Stimulated activated CD4-positive, alpha-beta T cell treated with anti-CD3 and anti-CD28 coated beads, TNF-alpha, amount 100 ng/mL, for 1 hour (primary cell): ENCODE data around the gene SLC25A14.
"Not testable (repeated sequence)": the region's sequence is repeated elsewhere in the genome, so short reads cannot be mapped to it uniquely, and the experiment has no call there.

Experiments
- DNase-seq, 3 donors: peaks; one replicate each; pipeline ENCODE4 v3.0.0-alpha.2; 2020; ENCODE audit warnings: low read depth in 3 of 3, low spot score in 1 of 3

SLC25A14 gene, protein sequence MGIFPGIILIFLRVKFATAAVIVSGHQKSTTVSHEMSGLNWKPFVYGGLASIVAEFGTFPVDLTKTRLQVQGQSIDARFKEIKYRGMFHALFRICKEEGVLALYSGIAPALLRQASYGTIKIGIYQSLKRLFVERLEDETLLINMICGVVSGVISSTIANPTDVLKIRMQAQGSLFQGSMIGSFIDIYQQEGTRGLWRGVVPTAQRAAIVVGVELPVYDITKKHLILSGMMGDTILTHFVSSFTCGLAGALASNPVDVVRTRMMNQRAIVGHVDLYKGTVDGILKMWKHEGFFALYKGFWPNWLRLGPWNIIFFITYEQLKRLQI

DNA sequence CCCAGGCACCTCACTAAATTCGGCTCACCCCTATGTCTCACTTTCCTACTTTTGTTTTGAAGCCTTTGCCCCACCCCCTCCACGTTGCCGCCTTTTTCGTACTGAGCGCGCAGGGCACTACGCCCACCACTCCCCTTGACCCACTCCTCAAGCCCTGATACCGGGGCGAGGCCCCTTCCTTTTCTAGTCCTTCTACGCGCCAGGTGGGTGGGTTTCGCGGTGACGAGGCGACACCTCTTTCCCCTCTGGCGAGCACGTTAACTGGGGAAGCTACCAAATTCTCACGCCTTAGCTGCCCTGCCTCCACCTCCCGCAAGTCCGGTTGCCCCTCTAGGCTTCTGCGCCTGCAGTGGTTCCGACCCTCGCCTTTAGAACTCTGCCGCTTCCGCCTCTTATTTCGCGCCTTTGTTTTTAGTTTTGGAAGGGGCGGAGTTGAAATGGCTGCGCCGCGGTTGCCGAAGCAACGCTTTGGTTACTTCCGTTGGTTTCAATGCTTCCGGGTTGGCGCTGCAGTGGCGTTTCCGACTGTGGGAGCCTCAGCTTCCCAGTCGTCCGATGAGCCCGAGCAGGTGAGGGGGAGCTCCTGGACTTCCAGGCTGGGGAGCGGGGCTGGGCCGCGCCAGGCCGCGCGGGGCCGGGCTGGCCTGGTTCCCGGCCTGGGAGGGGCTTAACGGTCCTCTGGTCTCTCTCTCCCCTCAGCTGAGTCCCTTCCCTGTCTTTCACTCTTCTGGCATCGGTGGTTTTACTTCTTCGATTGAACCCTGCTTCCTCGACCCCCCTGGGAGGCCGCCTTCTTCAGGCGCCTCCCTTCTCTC is at the start of gene SLC25A14:
TSS of gene SLC25A14 (plus strand) at position 512 of the 815 bp plus-strand sequence. CDS start 360 bp downstream, outside the sequence.
- peak; percentile 9 to 39 (median 29) for DNase-seq

DNA sequence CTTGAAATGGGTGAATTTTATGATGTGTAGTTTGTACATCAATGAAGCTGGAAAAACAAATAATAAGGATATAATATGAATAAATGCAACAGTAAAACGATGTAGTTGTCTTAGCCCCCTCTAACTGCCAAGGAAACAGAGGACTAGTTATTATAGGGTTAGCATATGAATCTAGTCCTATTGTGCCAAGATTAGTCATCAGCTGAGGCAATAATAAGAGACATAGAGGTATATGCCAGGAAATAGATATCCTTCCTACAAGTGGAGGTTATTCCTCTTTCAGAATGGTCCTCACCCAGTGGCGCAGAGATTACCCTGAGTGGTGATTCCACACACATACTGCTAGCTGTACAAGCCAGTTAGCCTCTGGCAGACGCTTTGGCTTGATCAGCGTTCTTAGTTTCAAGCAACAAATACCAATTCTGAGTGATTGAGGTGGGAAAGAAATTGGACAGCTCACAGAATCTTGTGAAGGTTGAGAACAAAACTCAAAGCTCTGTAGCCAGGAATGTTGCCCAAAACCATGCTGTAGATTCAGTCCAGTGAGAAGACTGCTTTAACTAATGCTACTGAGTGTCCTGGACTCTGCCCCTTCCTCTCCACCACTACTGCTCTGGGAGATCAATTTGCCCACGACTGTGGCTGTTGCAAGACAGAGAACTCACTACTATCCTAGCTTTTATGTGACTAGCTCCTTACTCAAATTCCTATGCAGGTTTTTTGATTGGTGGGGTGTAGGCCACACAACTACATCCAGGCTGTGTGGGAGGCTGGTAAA is 44.0 kb upstream of the SLC25A14 start:
- DNase-seq, result no peak

DNA sequence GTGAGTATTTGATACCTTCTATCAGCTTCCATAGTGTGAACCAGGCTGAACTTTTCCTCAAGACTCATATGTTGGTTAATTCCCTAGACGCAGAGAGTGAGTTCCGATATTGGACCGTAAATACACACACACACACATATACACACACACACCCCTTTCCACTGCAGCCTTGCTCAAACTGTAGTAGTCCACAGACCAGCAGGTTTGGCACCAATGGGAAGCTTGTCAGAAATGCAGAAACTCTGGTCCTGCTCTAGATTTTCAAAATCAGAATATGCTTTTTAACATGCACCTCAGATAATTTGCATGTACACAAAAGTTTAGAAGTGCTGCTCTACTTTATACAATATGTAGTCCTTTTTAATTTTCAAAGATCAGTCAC is 43.4 kb upstream of the SLC25A14 start:
- DNase-seq, result no peak

DNA sequence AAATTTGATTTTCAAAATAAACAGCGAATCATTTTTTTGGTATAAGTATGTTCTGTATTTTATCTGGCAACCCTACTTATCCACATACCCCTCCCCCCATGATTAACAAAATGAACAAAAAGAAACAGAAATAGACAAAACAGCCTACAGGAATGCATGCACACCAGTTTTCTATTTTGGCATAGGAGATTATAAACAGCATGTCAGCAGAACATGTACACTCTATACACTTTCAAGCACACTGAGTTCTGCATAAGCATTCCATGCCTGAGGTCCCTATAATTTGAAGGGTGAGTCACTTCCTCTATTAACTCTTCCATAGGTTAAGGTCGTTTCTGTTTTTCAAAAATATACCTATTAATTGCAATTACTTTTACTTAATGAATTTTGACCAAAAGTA is 43.0 kb upstream of the SLC25A14 start:
- DNase-seq, result no peak

DNA sequence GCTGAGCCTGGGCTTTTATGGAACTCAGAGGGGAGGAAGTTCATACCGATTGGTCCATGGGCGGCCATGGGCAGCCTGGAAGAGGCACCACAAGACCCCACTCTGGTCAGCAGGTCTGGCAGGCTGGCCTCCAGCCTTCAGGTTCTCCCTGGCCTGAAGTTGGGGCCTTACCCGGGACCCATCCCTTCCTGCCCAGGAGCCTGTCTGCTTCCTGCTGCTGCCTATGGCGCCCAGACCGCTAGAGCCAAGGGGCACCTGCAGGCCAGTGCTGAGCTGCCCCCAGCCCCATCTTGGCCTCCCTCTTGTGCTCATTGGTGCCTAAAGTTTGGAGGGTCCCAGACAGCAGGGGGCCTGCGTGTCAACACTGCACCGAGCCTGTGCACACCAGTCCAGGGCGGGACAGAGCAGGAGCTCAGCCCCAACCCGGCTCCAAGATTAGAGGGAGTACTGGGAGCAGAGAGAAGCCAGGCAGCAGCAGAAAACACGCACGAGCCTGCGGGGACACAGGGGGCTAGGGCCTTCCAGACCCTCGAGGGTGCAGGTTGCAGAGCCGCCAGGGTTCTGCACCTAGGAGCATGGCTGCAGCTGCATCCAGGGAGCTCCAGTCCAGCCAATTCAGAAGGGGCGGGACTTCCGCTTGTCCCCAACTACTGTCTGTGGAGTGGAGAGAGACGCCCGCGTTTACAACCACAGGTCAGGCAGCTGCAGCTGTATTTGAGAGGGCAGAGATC is 40.3 kb upstream of the SLC25A14 start:
- no peak for DNase-seq

DNA sequence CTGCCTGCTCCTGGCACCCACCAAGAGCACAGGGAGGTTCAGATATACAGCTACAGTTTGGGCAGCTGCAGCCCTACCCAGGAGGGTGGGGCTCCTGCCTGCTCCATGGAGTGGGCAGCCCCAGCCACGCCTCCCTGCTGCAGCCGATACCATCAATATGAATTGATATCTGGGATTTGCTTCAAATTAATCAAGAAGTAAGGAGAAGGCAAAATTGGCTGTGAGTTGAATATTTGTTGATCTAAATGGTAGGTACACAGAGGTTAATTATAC is 39.8 kb upstream of the SLC25A14 start:
- no peak for DNase-seq

DNA sequence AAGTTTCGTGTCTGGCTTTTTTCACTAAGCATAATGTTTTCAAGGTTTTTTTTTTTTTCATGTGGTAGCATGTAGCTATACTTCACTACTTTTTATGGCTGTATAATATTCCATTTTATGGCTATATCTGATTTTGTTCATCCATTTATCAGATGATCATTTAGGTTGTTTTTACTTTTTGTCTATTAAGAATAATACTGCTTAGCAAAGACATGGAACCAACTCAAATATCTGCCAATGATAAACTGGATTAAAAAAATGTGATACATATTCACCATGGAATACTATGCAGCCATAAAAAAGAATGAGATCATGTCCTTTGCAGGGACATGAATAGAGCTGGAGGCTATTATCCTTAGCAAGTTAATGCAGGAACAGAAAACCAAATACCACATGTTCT is 38.3 kb upstream of the SLC25A14 start:
- DNase-seq, result no peak

DNA sequence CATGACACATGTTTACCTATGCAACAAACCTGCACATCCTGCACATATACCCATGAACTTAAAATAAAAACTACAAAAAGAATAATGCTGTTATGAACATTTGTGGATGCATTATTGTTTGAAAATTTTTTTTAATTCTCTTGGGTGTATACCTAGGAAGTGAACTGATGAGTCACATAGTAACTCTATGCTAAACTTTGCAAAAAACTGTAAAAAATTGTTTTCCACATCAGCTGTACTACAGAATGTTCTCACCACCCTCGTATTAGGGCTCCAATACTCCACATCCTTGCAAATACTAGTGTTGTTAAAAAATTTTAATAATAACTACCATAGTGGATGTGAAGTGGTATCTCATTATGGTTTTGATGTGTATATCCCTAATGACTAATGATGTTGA is 37.7 kb upstream of the SLC25A14 start:
- DNase-seq, result no peak

DNA sequence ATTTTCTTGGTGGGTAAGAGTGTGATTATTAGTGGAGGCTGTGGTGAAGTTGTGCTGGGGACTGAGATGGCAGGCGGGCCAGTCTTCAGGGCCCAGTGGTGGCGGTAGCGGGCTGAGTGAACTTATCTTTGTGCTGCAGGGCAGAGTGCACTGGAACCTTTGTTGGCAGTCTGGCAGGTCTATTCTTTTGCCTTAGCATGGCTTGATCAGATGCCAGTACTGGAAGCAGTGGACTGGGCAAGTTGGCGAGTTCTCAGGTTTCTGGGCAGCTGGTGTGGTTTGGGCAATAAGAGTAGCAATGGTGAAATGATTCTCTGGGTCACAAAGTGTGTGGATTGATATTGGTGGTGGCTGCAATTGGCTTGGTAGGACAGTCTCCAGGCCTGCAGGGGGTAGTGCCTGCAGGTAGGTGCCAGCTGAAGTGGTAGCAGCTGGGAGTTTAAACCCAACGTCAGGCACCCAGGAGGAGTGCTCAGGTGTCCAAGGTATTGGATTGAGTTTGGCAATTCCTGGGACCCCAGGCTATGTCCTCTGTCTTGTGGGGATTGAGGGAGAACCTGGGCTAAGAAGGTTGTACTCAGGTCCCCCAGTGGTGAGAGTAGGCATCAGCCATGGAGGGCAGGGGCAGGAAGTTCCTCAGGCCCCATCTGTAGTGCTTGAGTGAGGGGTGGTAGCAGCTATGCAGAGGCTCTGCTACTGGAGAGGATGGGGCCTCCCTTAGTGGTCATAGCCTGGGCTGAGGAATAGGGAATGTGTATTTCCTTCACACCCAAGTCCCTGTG is 34.9 kb upstream of the SLC25A14 start:
- no peak for DNase-seq

DNA sequence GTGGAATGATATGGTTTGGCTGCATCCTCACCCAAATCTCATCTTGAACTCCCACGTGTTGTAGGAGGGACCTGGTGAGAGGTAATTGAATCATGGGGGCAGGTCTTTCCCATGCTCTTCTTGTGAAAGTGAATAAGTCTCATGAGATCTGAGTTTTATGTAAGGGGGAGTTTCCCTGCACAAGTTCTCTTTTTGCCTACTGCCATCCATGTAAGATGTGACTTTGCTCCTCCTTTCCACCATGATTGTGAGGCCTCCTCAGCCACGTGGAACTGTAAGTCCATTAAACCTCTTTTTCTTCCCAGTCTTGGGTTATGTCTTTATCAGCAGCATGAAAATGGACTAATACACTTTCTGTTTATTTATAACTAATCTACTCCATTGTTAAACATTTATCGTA is 19.8 kb upstream of the SLC25A14 start:
- DNase-seq, result not testable (repeated sequence)

DNA sequence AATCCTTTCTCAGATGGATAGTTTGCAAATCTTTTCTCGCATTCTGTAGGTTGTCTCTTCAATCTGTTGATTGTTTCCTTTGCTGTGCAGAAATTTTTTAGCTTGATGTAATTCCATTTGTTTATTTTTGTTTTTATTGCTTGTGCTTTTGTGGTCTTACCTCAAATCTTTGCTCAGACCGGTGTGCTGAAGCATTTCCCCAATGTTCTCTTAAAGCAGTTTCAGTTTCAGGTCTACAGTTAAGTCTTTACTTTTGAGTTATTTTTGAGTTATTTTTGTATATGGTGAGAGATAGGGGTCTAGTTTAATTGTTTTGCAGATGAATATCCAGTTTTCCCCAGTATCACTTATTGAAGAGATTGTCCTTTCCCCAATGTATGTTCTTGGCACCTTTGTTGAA is 18.2 kb upstream of the SLC25A14 start:
- no peak for DNase-seq

DNA sequence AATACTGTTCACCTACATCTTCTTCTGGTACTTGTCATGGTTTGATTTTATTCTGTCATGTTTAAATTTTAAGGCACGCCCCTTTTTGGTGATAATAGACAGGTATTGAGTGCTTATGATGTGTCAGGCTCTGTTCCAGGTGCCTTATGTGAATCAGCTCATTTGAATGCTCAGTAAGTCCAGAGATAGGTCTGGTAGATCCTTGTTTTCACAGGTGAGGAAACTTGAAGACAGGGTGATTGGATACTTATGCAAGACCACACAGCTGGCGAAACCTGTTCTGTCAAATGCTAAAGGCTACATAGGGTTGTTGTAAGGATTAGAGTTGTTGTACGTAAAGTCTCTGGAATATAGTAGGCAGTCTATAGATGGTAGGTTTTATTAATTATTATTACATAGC is 9.6 kb upstream of the SLC25A14 start:
- no peak for DNase-seq

DNA sequence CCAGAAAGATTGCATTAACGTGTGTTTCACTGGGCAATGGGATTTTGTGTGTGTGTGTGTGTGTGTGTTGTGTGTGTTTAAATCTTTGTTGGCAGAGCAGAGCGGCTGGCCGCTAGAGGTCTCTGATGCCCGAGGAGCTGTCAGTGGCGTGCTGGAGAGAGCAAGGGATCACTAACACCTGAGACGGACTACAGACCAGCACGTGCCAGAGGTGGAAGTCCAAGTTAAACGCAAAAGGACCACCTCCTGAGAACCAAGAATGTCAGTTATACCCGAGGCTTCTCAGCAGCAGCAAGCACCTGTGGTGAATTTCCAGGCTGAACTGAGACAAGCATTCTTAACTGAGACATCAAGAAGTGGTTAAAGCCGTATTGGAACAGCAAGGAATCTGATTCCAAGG is 9.0 kb upstream of the SLC25A14 start:
- DNase-seq, result peak in 1 of 3 donors; percentile 5

DNA sequence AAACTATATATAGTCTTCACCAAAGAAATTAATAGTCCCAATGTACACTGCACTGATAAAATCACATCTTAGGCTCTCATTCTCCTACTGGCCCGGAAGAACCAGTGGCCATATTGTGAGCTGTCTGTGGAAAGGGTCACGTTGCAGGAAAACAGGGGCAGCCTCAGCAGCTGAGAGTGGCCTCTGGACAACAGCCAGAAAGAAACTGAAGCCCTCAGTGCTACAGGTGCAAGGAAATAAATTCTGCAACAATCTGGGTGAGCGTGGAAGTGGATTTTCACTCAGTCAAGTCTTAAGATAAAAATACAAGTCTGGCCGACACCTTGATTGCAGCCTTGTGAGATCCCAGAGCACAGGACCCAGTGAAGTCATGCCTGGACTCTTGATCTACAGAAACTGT is 3.2 kb upstream of the SLC25A14 start:
- DNase-seq, result no peak

DNA sequence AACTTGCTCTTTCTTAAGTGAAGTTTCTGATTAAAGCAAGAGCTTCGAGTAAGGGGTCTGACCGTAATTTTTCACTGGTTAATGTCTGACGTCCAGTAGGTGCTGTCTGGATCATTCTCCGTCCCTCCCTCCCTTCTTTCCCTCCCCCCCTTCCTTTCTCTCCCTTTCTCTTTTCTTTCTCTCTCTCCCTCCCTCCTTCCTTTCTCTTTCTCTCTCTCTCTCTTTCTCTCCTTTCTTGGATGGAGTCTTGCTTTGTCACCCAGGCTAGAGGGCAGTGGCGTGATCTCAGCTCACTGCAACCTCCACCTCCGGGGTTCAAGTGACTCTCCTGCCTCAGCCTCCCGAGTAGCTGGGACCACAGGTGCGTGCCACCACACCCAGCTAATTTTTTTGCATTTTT is 850 bp upstream of the SLC25A14 start:
- not testable (repeated sequence) for DNase-seq

DNA sequence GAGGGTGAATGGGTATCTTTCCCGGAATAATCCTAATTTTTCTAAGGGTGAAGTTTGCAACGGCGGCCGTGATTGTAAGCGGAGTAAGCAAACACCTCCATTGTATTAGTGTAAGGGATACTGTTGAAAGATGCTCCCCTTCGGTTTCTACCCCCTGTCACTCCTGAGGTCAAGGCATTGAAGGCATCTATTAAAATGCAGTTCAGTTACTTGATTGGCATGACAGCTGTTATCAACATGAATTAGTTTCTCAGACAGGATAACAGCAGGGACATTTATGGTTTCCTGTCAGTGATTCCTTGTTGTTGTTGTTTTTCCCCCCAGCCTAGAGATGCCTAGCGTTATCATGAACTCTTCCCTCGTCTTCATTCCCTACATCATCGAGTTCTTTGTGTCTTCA is 552 bp downstream of the SLC25A14 start:
- DNase-seq, result no peak

DNA sequence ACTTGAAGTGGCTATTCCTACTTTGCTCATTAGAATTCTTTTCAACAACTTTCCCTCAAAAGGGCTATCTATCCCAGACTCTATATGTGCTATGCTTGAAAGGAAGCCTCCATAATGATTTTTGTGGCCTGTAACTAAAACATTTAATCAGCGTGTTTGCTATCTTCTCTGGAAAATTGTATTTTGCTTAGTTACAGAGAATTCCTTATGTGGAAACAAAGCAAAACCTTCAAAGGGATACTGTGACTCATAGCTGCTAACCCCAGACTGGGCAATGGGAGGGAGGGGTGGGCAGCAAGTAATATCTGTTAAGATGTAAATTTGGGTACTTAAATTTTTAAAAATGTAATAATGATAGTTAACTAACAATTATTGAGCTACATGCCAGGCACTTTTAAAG is 3.7 kb downstream of the SLC25A14 start:
- DNase-seq, result no peak

DNA sequence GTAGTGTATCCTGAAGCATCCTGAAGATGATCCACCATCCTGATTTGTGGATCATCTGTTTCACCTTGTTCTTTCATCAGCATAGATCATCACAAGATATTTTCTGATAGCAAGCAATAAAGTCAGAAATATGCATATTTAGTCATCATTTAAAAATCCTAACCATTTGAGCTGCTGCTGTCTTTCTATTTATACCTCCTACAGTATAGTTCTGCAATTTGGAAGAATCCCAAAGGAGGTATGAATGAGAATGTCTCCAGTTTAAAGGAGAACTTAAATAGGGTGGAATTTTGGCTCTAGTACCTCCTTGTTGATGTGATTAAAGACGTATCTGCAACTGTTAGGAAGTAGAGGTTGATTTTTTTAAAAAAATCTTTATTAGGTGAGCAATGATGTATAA is 7.6 kb downstream of the SLC25A14 start:
- DNase-seq, result no peak

DNA sequence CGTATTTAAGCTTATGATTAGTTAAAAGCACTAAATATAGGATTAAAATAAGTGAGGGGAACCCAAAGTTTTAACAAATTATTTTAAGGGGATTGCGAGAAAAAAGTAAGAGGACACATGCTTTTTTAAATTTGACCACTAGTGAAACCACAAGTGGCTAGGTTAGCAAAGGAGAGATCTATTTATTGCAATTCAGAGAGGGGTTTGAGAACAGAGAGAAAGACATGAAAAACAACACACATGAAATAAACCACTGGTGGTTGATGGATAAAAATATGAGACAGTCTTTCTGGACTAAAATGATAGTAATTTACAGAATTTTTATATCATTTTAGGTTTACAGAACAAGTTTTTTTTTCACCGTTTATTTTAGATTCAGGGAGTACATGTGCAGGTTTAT is 11.8 kb downstream of the SLC25A14 start:
- DNase-seq, result no peak

DNA sequence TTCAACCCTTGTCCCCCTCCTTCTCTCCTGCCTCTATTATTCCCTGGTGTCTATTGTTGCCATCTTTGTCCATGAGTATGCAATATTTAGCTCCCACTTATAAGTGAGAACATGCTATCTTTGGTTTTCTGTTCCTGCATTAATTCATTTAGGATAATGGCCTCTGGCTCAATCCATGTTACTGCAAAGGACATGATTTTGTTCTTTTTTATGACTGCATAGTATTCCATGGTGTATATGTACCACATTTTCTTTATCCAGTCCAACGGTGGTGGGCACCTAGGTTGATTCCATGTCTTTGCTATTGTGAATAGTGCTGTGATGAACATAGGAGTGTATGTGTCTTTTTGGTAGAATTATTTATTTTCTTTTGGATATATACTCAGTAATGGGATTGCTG is 12.3 kb downstream of the SLC25A14 start:
- DNase-seq, result not testable (repeated sequence)

DNA sequence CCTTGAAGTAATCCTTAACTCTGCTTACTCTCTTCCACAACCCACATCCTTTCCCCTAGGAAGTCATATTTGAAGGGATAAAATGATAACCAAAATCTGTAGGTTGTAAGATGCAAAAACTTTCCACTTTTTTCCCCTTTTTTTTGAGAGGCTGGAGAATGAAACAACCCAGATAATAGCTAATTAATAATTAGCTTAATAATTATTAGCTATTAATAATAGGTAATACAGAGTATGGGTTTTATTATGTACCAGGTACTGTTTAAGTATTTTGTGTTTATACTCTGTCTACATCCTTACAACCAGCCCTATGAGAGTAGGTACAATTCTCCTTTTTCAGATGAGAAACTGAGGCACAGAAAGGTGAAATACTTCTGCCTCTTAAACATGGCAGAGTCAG is 36.4 kb downstream of the SLC25A14 start:
- DNase-seq, result no peak
